Uterus (tissue), 4 donors: ENCODE data around the gene ZNF287. TPM values are rescaled to one million over a fixed set of nuclear protein-coding genes. Genes with fewer than 3 reads are reported as not detected.

Experiments used
- DNase-seq, 2 donors: peaks; one replicate each; pipeline ENCODE4 v3.0.0-alpha.2; 2019 to 2020
- H3K27ac ChIP-seq, 2 donors: fragments of 200-600 bp; sonication (generic); 1 replicate in 1 of 2; 2 replicates in 1 of 2; pipeline ENCODE4 v1.5.1; 2016 to 2018
- H3K27me3 ChIP-seq, 2 donors: fragments of 200-600 bp; sonication (generic); one replicate each; pipeline ENCODE4 v1.5.1; 2018 to 2019; ENCODE audit warnings: control low read depth in 1 of 2
- H3K36me3 ChIP-seq, 2 donors: fragments of 200-600 bp; sonication (generic); one replicate each; pipeline ENCODE4 v1.5.1; 2019; ENCODE audit warnings: control low read depth in 1 of 2
- H3K4me1 ChIP-seq, 2 donors: fragments of 200-600 bp; sonication (generic); one replicate each; pipeline ENCODE4 v1.5.1; 2018 to 2019; ENCODE audit warnings: control low read depth in 1 of 2
- H3K4me3 ChIP-seq, 2 donors: fragments of 200-600 bp; sonication (generic); 1 replicate in 1 of 2; 2 replicates in 1 of 2; pipeline ENCODE4 v1.5.1; 2018 to 2019; ENCODE audit warnings: mild to moderate bottlenecking in 1 of 2
- H3K9me3 ChIP-seq, 2 donors: fragments of 200-600 bp; sonication (generic); one replicate each; pipeline ENCODE4 v1.5.1; 2019; ENCODE audit warnings: control low read depth in 1 of 2
- POLR2A ChIP-seq, 2 donors: fragments of 450-650 bp; IDR thresholded peaks; one replicate each; pipeline ENCODE4 v1.6.1; 2016; ENCODE audit warnings: antibody characterized with exemption in 2 of 2, mild to moderate bottlenecking in 1 of 2, moderate library complexity in 1 of 2
- intact Hi-C: fragments of 100-400 bp; cut with DNase I; formaldehyde crosslinking; loops from one replicate; pipeline ENCODE4 v1.15.1; 2023; ENCODE audit warnings: low total_unique reads
- total RNA-seq, 4 donors: library from RNA; depleted of rRNA in 3 of 4; stranded (reverse); fragments of >200 nt in 3 of 4; gene quantifications; one replicate each; pipeline versions ENCODE4 v1.1.0 to v1.2.4, GENCODE V29; 2014 to 2023
- TF ChIP-seq, protein P1 (sequence below), 4 experiments: fragments of 200-600 bp in 2 of 4; fragments of 450-650 bp in 2 of 4; sonication (generic) in 2 of 4; IDR thresholded peaks; one replicate each; pipeline ENCODE4 v1.5.1; 2016 to 2019; ENCODE audit warnings: antibody characterized with exemption in 4 of 4, mild to moderate bottlenecking in 2 of 4, moderate library complexity in 1 of 4
- donor health status: DM: yes; HTN: yes; CAD: no.

ZNF287 gene
- total RNA-seq, 4 donors from 2014 or later = 4.6 to 29.5 (median 5.4) TPM

GRCh38 chr17:16589097-16589969 lies 20.3 kb upstream of the ZNF287 start:
- intact Hi-C loops = no loop called here
- no peaks in the 10 kb centered on the region for H3K9me3 ChIP-seq
- peak; percentile 31 to 60 for TF ChIP-seq POLR2A (IDR thresholded peaks at IDR 0.05)
- TF ChIP-seq, protein P1, sequence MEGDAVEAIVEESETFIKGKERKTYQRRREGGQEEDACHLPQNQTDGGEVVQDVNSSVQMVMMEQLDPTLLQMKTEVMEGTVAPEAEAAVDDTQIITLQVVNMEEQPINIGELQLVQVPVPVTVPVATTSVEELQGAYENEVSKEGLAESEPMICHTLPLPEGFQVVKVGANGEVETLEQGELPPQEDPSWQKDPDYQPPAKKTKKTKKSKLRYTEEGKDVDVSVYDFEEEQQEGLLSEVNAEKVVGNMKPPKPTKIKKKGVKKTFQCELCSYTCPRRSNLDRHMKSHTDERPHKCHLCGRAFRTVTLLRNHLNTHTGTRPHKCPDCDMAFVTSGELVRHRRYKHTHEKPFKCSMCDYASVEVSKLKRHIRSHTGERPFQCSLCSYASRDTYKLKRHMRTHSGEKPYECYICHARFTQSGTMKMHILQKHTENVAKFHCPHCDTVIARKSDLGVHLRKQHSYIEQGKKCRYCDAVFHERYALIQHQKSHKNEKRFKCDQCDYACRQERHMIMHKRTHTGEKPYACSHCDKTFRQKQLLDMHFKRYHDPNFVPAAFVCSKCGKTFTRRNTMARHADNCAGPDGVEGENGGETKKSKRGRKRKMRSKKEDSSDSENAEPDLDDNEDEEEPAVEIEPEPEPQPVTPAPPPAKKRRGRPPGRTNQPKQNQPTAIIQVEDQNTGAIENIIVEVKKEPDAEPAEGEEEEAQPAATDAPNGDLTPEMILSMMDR (IDR thresholded peaks at IDR 0.05) = peak; percentile 94 to 99 (median 98)
- H3K36me3 ChIP-seq = no peaks in the 10 kb centered on the region
- peak overlapping the region; percentile 64 to 66 for H3K27ac ChIP-seq
- H3K27me3 ChIP-seq = no peaks in the 10 kb centered on the region
- H3K4me1 ChIP-seq = no peaks in the 10 kb centered on the region
- peak overlapping the region; percentile 48 to 61 for H3K4me3 ChIP-seq
- DNase-seq = peak; percentile 88 to 91

GRCh38 chr17:16585796-16586195 lies 16.8 kb upstream of the ZNF287 start:
- no peak for DNase-seq
- Histone ChIP-seq H3K27ac (no peak overlapping the region), H3K4me1 (peaks cover 0 to 4% of the 10 kb centered on the region in 2 donors), H3K27me3 (no peaks in the 10 kb centered on the region), H3K36me3 (no peaks in the 10 kb centered on the region), H3K9me3 (no peaks in the 10 kb centered on the region), H3K4me3 (no peak overlapping the region)
- no peak for TF ChIP-seq POLR2A (IDR thresholded peaks at IDR 0.05)
- TF ChIP-seq, protein P1 (IDR thresholded peaks at IDR 0.05) = no peak
- intact Hi-C loops = no loop called here

DNA sequence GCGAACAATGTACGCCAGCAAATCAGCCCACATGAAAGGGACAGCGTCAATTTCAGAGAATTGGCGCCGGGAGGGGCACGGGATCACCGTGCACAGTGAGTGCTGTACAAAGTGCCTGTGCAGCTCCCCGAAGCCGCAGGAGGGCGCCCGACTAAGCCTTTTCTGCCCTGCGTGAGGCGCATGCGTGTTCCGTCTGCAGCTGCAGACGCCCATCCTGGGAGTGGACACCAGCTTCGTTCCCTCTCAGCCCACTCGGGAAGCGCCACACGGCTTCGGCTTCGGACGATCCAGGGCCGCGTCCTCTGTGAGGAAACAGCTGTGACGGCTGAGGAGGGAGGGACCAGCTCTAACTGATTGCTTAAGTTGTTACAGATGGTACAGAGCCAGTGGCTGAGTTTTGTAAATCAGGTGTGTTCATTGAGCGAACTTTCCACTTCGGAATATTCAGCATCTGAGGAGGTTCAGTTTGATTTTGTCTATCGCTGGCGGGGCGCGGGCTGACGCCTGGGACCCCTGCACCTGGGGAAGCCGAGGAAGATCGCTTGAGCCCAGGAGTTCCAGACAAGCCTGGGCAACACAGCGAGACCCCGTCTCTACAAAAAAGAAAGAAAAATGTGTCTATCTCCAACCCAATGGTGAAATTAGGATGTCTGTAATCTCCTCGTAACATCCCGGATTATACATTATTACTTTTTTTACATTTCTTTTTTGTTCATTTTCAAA lies 15.4 kb upstream of the ZNF287 start:
- peak overlapping the region; percentile 3 to 46 for H3K27ac ChIP-seq
- intact Hi-C loops = no loop called here

GRCh38 chr17:16583781-16584180 lies 14.8 kb upstream of the ZNF287 start:
- DNase-seq = no peak
- Histone ChIP-seq H3K27me3 (no peaks in the 10 kb centered on the region), H3K9me3 (no peaks in the 10 kb centered on the region), H3K36me3 (no peaks in the 10 kb centered on the region), H3K4me3 (no peak overlapping the region), H3K27ac (peak overlapping the region in 1 of 2 donors; percentile 46), H3K4me1 (peaks cover 0 to 4% of the 10 kb centered on the region in 2 donors)
- intact Hi-C loops = no loop called here
- no peak for TF ChIP-seq POLR2A (IDR thresholded peaks at IDR 0.05)
- TF ChIP-seq, protein P1 (IDR thresholded peaks at IDR 0.05) = no peak

More for the DNA sequence above, 15.4 kb upstream of the ZNF287 start:
- Histone ChIP-seq H3K36me3 (no peaks in the 10 kb centered on the region), H3K4me1 (peaks cover 0 to 4% of the 10 kb centered on the region in 2 donors), H3K4me3 (peak overlapping the region; percentile 7 to 29), H3K9me3 (no peaks in the 10 kb centered on the region), H3K27me3 (no peaks in the 10 kb centered on the region)
- DNase-seq = peak; percentile 92 to 93
- TF ChIP-seq POLR2A (IDR thresholded peaks at IDR 0.05) = peak; percentile 14 to 39
- TF ChIP-seq, protein P1 (IDR thresholded peaks at IDR 0.05) = peak; percentile 87 to 97 (median 93)

DNA sequence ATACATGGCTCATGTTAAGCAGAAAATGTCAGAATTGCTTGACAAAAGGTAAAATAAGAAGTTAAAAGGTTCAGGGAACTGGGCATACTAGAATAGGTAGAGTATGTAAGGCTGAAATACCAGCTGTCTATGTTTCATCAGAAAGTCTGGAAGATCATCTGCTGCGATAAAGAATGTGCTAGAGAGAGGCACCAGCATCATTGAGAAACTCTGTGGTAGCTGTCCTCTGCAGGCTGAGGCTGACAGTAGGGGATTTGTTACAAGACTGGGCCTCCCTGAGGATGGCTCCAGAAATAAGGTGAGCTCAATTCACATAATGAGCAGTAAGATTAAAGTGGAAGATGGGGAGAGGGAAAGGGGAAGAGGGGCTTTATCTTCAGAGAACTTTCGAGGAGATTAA lies 4.5 kb upstream of the ZNF287 start:
- Histone ChIP-seq H3K36me3 (no peaks in the 10 kb centered on the region), H3K4me3 (no peak overlapping the region), H3K4me1 (peaks cover 0 to 5% of the 10 kb centered on the region in 2 donors), H3K9me3 (no peaks in the 10 kb centered on the region), H3K27ac (no peak overlapping the region), H3K27me3 (no peaks in the 10 kb centered on the region)
- DNase-seq = no peak
- intact Hi-C loops = no loop called here
- TF ChIP-seq POLR2A (IDR thresholded peaks at IDR 0.05) = no peak
- TF ChIP-seq, protein P1 (IDR thresholded peaks at IDR 0.05) = no peak
